Measurements from ENCODE around the gene WNT3A. TPM values are rescaled to one million over a fixed set of nuclear protein-coding genes. Genes with fewer than 3 reads are reported as not detected.

Gene WNT3A
- total and polyA plus RNA-seq, 2 experiments from 2014 or later, result not detected

- Histone ChIP-seq H3K4me1 (ENCODE audit: low read depth) (peaks cover 27% of the 10 kb centered on the region), H3K4me3 (no peak overlapping the region), H3K27me3 (no peaks in the 10 kb centered on the region), H3K9me3 (ENCODE audit: low read depth) (no peaks in the 10 kb centered on the region), H3K36me3 (no peaks in the 10 kb centered on the region), H3K27ac (no peak overlapping the region)
- no peak for DNase-seq (ENCODE audit: low read depth in 1 of 2, low spot score in 1 of 2)
- TF ChIP-seq CTCF (IDR thresholded peaks at IDR 0.05; ENCODE audit: low read depth, low read length), result no peak
These were observed 74.3 kb downstream of the WNT3A start for GRCh38 chr1:228081144-228081543.

- H3K27ac ChIP-seq, result peak overlapping the region; percentile 40
- H3K4me1 ChIP-seq (ENCODE audit: low read depth), result peaks cover 33% of the 10 kb centered on the region
- no peaks in the 10 kb centered on the region for H3K9me3 ChIP-seq (ENCODE audit: low read depth)
- peak overlapping the region; percentile 97 for H3K4me3 ChIP-seq
- H3K36me3 ChIP-seq, result no peaks in the 10 kb centered on the region
- DNase-seq (ENCODE audit: low read depth in 1 of 2, low spot score in 1 of 2), result peak; percentile 20 to 52
- no peaks in the 10 kb centered on the region for H3K27me3 ChIP-seq
- TF ChIP-seq CTCF (IDR thresholded peaks at IDR 0.05; ENCODE audit: low read depth, low read length), result no peak
These were observed 74.9 kb downstream of the WNT3A start for GRCh38 chr1:228081578-228082213.

GRCh38 chr1:228082214-228082917 lies 75.6 kb downstream of the WNT3A start, which contains the start of gene ARF1:
ARF1 (plus strand) TSS chr1:228082708; CDS start chr1:228097115, 14,407 bp downstream.
- Histone ChIP-seq H3K27me3 (no peaks in the 10 kb centered on the region), H3K27ac (peak within 1 kb of the TSS; percentile 99), H3K36me3 (no peaks in the 10 kb centered on the region), H3K4me3 (peak within 1 kb of the TSS; percentile 97), H3K9me3 (ENCODE audit: low read depth) (no peaks in the 10 kb centered on the region), H3K4me1 (ENCODE audit: low read depth) (peaks cover 39% of the 10 kb centered on the region)
- peak; percentile 96 to 97 for DNase-seq (ENCODE audit: low read depth in 1 of 2, low spot score in 1 of 2)
- TF ChIP-seq CTCF (IDR thresholded peaks at IDR 0.05; ENCODE audit: low read depth, low read length), result no peak

- no peak for TF ChIP-seq CTCF (IDR thresholded peaks at IDR 0.05; ENCODE audit: low read depth, low read length)
- H3K27me3 ChIP-seq, result no peaks in the 10 kb centered on the region
These were observed 76.4 kb downstream of the WNT3A start for GRCh38 chr1:228082918-228083870.

GRCh38 chr1:228083871-228084278 lies 77.1 kb downstream of the WNT3A start:
- Histone ChIP-seq H3K9me3 (ENCODE audit: low read depth) (no peaks in the 10 kb centered on the region), H3K27ac (peak overlapping the region; percentile 99), H3K36me3 (no peaks in the 10 kb centered on the region), H3K4me3 (peak overlapping the region; percentile 97), H3K27me3 (no peaks in the 10 kb centered on the region), H3K4me1 (ENCODE audit: low read depth) (peaks cover 51% of the 10 kb centered on the region)
- no peak for TF ChIP-seq CTCF (IDR thresholded peaks at IDR 0.05; ENCODE audit: low read depth, low read length)
- peak in 1 of 2 donors; percentile 44 for DNase-seq (ENCODE audit: low read depth in 1 of 2, low spot score in 1 of 2)

More at GRCh38 chr1:228082918-228083870, 76.4 kb downstream of the WNT3A start:
- Histone ChIP-seq H3K36me3 (no peaks in the 10 kb centered on the region), H3K27ac (peak overlapping the region; percentile 99), H3K4me3 (peak overlapping the region; percentile 97), H3K9me3 (ENCODE audit: low read depth) (no peaks in the 10 kb centered on the region), H3K4me1 (ENCODE audit: low read depth) (peaks cover 46% of the 10 kb centered on the region)
- DNase-seq (ENCODE audit: low read depth in 1 of 2, low spot score in 1 of 2), result peak; percentile 50 to 56
